C4-2B (cell line): ENCODE data around the gene SDHA.

Experiments
- CTCF ChIP-seq: fragments of 450-650 bp; conservative IDR thresholded peaks from 2 replicates; pipeline ENCODE4 v1.5.1; 2017; ENCODE audit warnings: mild to moderate bottlenecking
- ZFX ChIP-seq: fragments of 450-650 bp; IDR thresholded peaks from 2 replicates; pipeline ENCODE4 v1.6.1; 2017

DNA sequence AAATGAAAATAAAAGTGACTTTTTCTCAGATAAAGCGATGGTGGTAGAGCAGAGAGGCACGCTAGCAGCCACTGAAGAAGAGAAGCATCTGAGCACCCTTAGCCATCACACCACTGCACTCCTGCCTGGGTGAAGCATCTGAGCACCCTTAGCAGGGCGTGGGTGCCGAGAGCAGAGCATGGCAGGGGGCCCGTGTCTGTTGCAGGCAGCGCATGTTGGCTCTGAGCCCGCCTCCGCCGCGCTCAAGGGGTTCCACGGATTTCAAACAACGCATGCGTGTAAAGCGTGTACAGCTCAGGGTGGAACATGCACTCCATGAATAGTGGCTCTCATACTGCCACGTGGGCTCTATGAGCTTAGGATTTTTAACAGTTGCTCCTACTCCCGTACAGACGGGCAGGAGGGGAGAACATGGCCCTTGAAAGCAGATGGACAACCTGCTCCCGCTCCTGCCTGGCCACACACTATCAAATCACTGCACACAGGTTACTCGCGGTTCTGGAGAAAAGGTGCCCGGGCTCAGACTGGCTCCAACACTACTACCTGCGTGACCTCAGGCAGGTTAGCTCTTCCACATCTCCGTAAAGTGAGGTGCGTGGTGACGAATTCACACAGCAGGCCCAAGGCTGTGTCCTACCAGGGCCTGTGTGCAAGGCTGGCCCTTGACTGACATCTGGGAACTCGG lies 14.7 kb upstream of the SDHA start:
- TF ChIP-seq CTCF (no peak), ZFX (no peak)
